H9 (cell line): ENCODE measurements around the gene CCNI2. TPM values are rescaled to one million over a fixed set of nuclear protein-coding genes. Genes with fewer than 3 reads are reported as not detected.

ENCODE experiments used
- DNase-seq: peaks from one replicate; pipeline ENCODE4 v3.0.0-alpha.2; 2017
- H2AFZ ChIP-seq: one replicate; pipeline ENCODE4 v1.6.1; 2013; ENCODE audit warnings: mild to moderate bottlenecking, low read length, control low read depth, moderate library complexity
- H2AK5ac ChIP-seq: 2 replicates; pipeline ENCODE4 v1.6.1; 2013; ENCODE audit warnings: low read length, control low read depth, mixed read lengths; ENCODE audit not compliant: insufficient read length
- H2BK120ac ChIP-seq: one replicate; pipeline ENCODE4 v1.6.1; 2013; ENCODE audit warnings: low read depth, mild to moderate bottlenecking, low read length, control low read depth, inconsistent platforms; ENCODE audit not compliant: poor library complexity, severe bottlenecking
- H2BK12ac ChIP-seq: 2 replicates; pipeline ENCODE4 v1.6.1; 2013; ENCODE audit warnings: low read length, control low read depth, mixed read lengths, low read depth; ENCODE audit not compliant: insufficient read length
- H2BK15ac ChIP-seq: 2 replicates; pipeline ENCODE4 v1.6.1; 2013; ENCODE audit warnings: low read depth, low read length, control low read depth
- H2BK20ac ChIP-seq: one replicate; pipeline ENCODE4 v1.6.1; 2013; ENCODE audit warnings: low read depth, mild to moderate bottlenecking, low read length, control low read depth, inconsistent platforms; ENCODE audit not compliant: poor library complexity, severe bottlenecking
- H2BK5ac ChIP-seq: 2 replicates; pipeline ENCODE4 v1.6.1; 2013; ENCODE audit warnings: low read length, control low read depth, mixed read lengths; ENCODE audit not compliant: insufficient read length
- H3K14ac ChIP-seq: 2 replicates; pipeline ENCODE4 v1.6.1; 2013; ENCODE audit warnings: low read length, control low read depth; ENCODE audit not compliant: insufficient read depth
- H3K18ac ChIP-seq: 2 replicates; pipeline ENCODE4 v1.6.1; 2013; ENCODE audit warnings: low read depth, mild to moderate bottlenecking, mixed read lengths, low read length, control low read depth; ENCODE audit not compliant: insufficient read length
- H3K23ac ChIP-seq: 2 replicates; pipeline ENCODE4 v1.6.1; 2013; ENCODE audit warnings: low read length, control low read depth, mixed read lengths, low read depth; ENCODE audit not compliant: insufficient read length
- H3K23me2 ChIP-seq: 2 replicates; pipeline ENCODE4 v1.6.1; 2013; ENCODE audit warnings: low read depth, mild to moderate bottlenecking, mixed read lengths, low read length, control low read depth; ENCODE audit not compliant: insufficient read length, poor library complexity, severe bottlenecking
- H3K27ac ChIP-seq: 2 replicates; pipeline ENCODE4 v1.5.1; 2013; ENCODE audit warnings: low read length, control low read depth, mixed read lengths, low read depth; ENCODE audit not compliant: insufficient read length
- H3K27me3 ChIP-seq: 2 replicates; pipeline ENCODE4 v1.6.1; 2013; ENCODE audit warnings: low read length, control low read depth, inconsistent platforms; ENCODE audit not compliant: insufficient read depth
- H3K4ac ChIP-seq: 2 replicates; pipeline ENCODE4 v1.6.1; 2013; ENCODE audit warnings: low read depth, mild to moderate bottlenecking, control low read depth, inconsistent platforms, low read length, moderate library complexity
- H3K4me1 ChIP-seq: 2 replicates; pipeline ENCODE4 v1.6.1; 2013; ENCODE audit warnings: low read length, control low read depth, inconsistent platforms; ENCODE audit not compliant: insufficient read depth
- H3K4me2 ChIP-seq: 2 replicates; pipeline ENCODE4 v1.6.1; 2013; ENCODE audit warnings: low read length, control low read depth, mixed read lengths; ENCODE audit not compliant: insufficient read length, insufficient read depth
- H3K56ac ChIP-seq: 2 replicates; pipeline ENCODE4 v1.6.1; 2013; ENCODE audit warnings: low read depth, mild to moderate bottlenecking, mixed read lengths, low read length, control low read depth; ENCODE audit not compliant: insufficient read length
- H3K79me1 ChIP-seq: 2 replicates; pipeline ENCODE4 v1.6.1; 2013; ENCODE audit warnings: low read depth, mild to moderate bottlenecking, moderate library complexity, low read length, control low read depth, inconsistent platforms; ENCODE audit not compliant: insufficient read depth, poor library complexity, severe bottlenecking
- H3K79me2 ChIP-seq: 2 replicates; pipeline ENCODE4 v1.6.1; 2013; ENCODE audit warnings: low read length, control low read depth, inconsistent platforms; ENCODE audit not compliant: insufficient read depth
- H3K9ac ChIP-seq: 2 replicates; pipeline ENCODE4 v1.6.1; 2013; ENCODE audit warnings: low read length, control low read depth, mixed read lengths; ENCODE audit not compliant: insufficient read length; ENCODE audit errors: extremely low read depth
- H3K9me3 ChIP-seq: one replicate; pipeline ENCODE4 v1.6.1; 2013; ENCODE audit warnings: low read depth, low read length, inconsistent platforms; ENCODE audit not compliant: control insufficient read depth
- H3T11ph ChIP-seq: one replicate; pipeline ENCODE4 v1.6.1; 2013; ENCODE audit warnings: mild to moderate bottlenecking, low read length, control low read depth, inconsistent platforms
- H4K20me1 ChIP-seq: one replicate; pipeline ENCODE4 v1.6.1; 2013; ENCODE audit not compliant: control insufficient read depth, insufficient read length, insufficient read depth
- H4K5ac ChIP-seq: 2 replicates; pipeline ENCODE4 v1.6.1; 2013; ENCODE audit warnings: low read depth, mild to moderate bottlenecking, mixed read lengths, low read length, control low read depth; ENCODE audit not compliant: insufficient read length
- H4K8ac ChIP-seq: replicated peaks from 2 replicates; pipeline ENCODE4 v1.6.1; 2013; ENCODE audit warnings: low read length, control low read depth, mixed read lengths, low read depth; ENCODE audit not compliant: insufficient read length
- H4K91ac ChIP-seq: 2 replicates; pipeline ENCODE4 v1.6.1; 2013; ENCODE audit warnings: low read depth, mild to moderate bottlenecking, moderate library complexity, mixed read lengths, low read length, control low read depth; ENCODE audit not compliant: insufficient read length
- H3K27ac Mint-ChIP-seq, 3 experiments: 2 replicates in 2 of 3; 3 replicates in 1 of 3; pipeline ENCODE4 v1.8.0; 2020 to 2021; ENCODE audit warnings: mixed read lengths in 3 of 3, mild to moderate bottlenecking in 1 of 3, moderate library complexity in 1 of 3
- H3K27me3 Mint-ChIP-seq: 2 replicates; pipeline ENCODE4 v1.8.0; 2021; ENCODE audit warnings: low read depth, mild to moderate bottlenecking, moderate library complexity, mixed read lengths
- H3K36me3 Mint-ChIP-seq, 3 experiments: 2 replicates in 2 of 3; 3 replicates in 1 of 3; pipeline ENCODE4 v1.8.0; 2020 to 2021; ENCODE audit warnings: low read depth in 3 of 3, mixed read lengths in 3 of 3; ENCODE audit not compliant: insufficient read depth in 1 of 3
- H3K4me1 Mint-ChIP-seq, 2 experiments: 2 replicates each; pipeline ENCODE4 v1.8.0; 2020; ENCODE audit warnings: mixed read lengths in 2 of 2
- H3K4me3 Mint-ChIP-seq, 2 experiments: 2 replicates in 1 of 2; 3 replicates in 1 of 2; pipeline ENCODE4 v1.8.0; 2020 to 2021; ENCODE audit warnings: mild to moderate bottlenecking in 2 of 2, mixed read lengths in 2 of 2, moderate library complexity in 1 of 2
- H3K9me3 Mint-ChIP-seq, 2 experiments: 2 replicates in 1 of 2; 3 replicates in 1 of 2; pipeline ENCODE4 v1.8.0; 2020; ENCODE audit warnings: mild to moderate bottlenecking in 2 of 2, mixed read lengths in 2 of 2, moderate library complexity in 1 of 2
- CTCF ChIP-seq: fragments of 200-600 bp; sonication (generic); conservative IDR thresholded peaks from 3 replicates; pipeline ENCODE4 v1.8.0; 2021; ENCODE audit warnings: antibody characterized with exemption, mild to moderate bottlenecking
- WGBS: extraction: QIAGEN DNeasy Blood & Tissue Kit; methylation state at CpG from one replicate; pipeline ENCODE4 v1.1.7; 2013; ENCODE audit warnings: missing lambda C conversion rate, low lambda C conversion rate, mixed read lengths; ENCODE audit not compliant: insufficient read length; ENCODE audit errors: extremely low coverage; 5-methylcytosine and 5-hydroxymethylcytosine counted together
- total RNA-seq: library from RNA; stranded (reverse); gene quantifications from 2 replicates; pipeline ENCODE4 v1.2.1, GENCODE V29; 2021

The CCNI2 gene
- total RNA-seq, 1 experiment from 2014 or later: 0.57 TPM

GRCh38 chr5:132790201-132790865, 43.1 kb downstream of the CCNI2 start:
- H3K9ac ChIP-seq: no peak overlapping the region
- H2AK5ac ChIP-seq: no peak overlapping the region
- no peak overlapping the region for H2BK20ac ChIP-seq
- no peaks in the 10 kb centered on the region for H3K79me1 ChIP-seq
- no peak overlapping the region for H3K4me3 Mint-ChIP-seq
- H3K36me3 Mint-ChIP-seq: no peaks in the 10 kb centered on the region; a peak in 1 of 7 replicates
- no peaks in the 10 kb centered on the region for H3K27me3 ChIP-seq
- TF ChIP-seq CTCF: no peak
- no peak overlapping the region for H2AFZ ChIP-seq
- H3K23ac ChIP-seq: no peak overlapping the region
- no peaks in the 10 kb centered on the region for H3K9me3 Mint-ChIP-seq
- no peak overlapping the region for H4K5ac ChIP-seq
- WGBS: no CpG with 5 or more reads among the region's 2 CpGs
- DNase-seq: no peak
- H3K27ac Mint-ChIP-seq: no peak overlapping the region
- H4K91ac ChIP-seq: no peak overlapping the region
- no peak overlapping the region for H2BK120ac ChIP-seq
- peaks cover 11 to 15% of the 10 kb centered on the region in 2 experiments for H3K4me1 Mint-ChIP-seq
- no peaks in the 10 kb centered on the region for H4K20me1 ChIP-seq
- H3K4ac ChIP-seq: no peak overlapping the region
- no peaks in the 10 kb centered on the region for H3K9me3 ChIP-seq
- no peak overlapping the region for H2BK5ac ChIP-seq
- no peak overlapping the region for H2BK12ac ChIP-seq
- H3K18ac ChIP-seq: no peak overlapping the region
- H3T11ph ChIP-seq: no peak overlapping the region
- no peak overlapping the region for H3K14ac ChIP-seq
- no peak overlapping the region for H3K27ac ChIP-seq
- H2BK15ac ChIP-seq: no peak overlapping the region
- H3K56ac ChIP-seq: no peak overlapping the region
- no peak overlapping the region for H3K4me2 ChIP-seq
- no peak overlapping the region for H4K8ac ChIP-seq
- peaks cover 23% of the 10 kb centered on the region for H3K27me3 Mint-ChIP-seq
- H3K23me2 ChIP-seq: no peaks in the 10 kb centered on the region
- no peaks in the 10 kb centered on the region for H3K79me2 ChIP-seq
- no peaks in the 10 kb centered on the region for H3K4me1 ChIP-seq
